GM15510 (cell line): ENCODE results near the gene GBP2.

Source experiments
- POLR2A ChIP-seq: IDR thresholded peaks from 3 replicates; pipeline ENCODE4 v1.6.1; 2011; ENCODE audit warnings: borderline replicate concordance; ENCODE audit not compliant: insufficient read length; ENCODE audit errors: extremely low read depth

Gene GBP2

GRCh38 chr1:89146721-89147120 lies 20.8 kb upstream of the GBP2 start:
- no peak for TF ChIP-seq POLR2A

GRCh38 chr1:89143484-89143883 lies 17.6 kb upstream of the GBP2 start:
- no peak for TF ChIP-seq POLR2A

- no peak for TF ChIP-seq POLR2A
These were observed 16.2 kb upstream of the GBP2 start for GRCh38 chr1:89142160-89142559.

- TF ChIP-seq POLR2A = no peak
These were observed 7.8 kb upstream of the GBP2 start for GRCh38 chr1:89133747-89134146.

GRCh38 chr1:89130716-89131115 lies 4.8 kb upstream of the GBP2 start:
- TF ChIP-seq POLR2A = no peak

- TF ChIP-seq POLR2A = no peak
These were observed 4.0 kb upstream of the GBP2 start for GRCh38 chr1:89129911-89130310.

- TF ChIP-seq POLR2A = no peak
These were observed 538 bp downstream of the GBP2 start for GRCh38 chr1:89125240-89125912.

GRCh38 chr1:89121641-89122040 lies 4.3 kb downstream of the GBP2 start:
- no peak for TF ChIP-seq POLR2A

- TF ChIP-seq POLR2A = no peak
These were observed 11.3 kb downstream of the GBP2 start for GRCh38 chr1:89114662-89115061.

GRCh38 chr1:89112871-89113613 lies 12.9 kb downstream of the GBP2 start:
- TF ChIP-seq POLR2A = no peak

- TF ChIP-seq POLR2A = no peak
These were observed 21.2 kb downstream of the GBP2 start for GRCh38 chr1:89104687-89105086.

- no peak for TF ChIP-seq POLR2A
These were observed 21.8 kb downstream of the GBP2 start for GRCh38 chr1:89104147-89104546.

GRCh38 chr1:89102021-89102420 lies 23.9 kb downstream of the GBP2 start:
- TF ChIP-seq POLR2A = no peak

- no peak for TF ChIP-seq POLR2A
These were observed 25.5 kb downstream of the GBP2 start for GRCh38 chr1:89100412-89100811.

- no peak for TF ChIP-seq POLR2A
These were observed 27.1 kb downstream of the GBP2 start for GRCh38 chr1:89098857-89099256.

- no peak for TF ChIP-seq POLR2A
These were observed 30.2 kb downstream of the GBP2 start for GRCh38 chr1:89095737-89096136.
